Upper lobe of right lung (tissue), 1 donor: ENCODE measurements around the gene RAP1GAP2. TPM values are rescaled to one million over a fixed set of nuclear protein-coding genes. Genes with fewer than 3 reads are reported as not detected.

Experiments used
- ATAC-seq: fragments of 200-7000 bp; cut with Tn5 transposase; one replicate; pipeline ENCODE4 v1.9.1; 2020; ENCODE audit warnings: mild to moderate bottlenecking, moderate library complexity
- DNase-seq: peaks from one replicate; pipeline ENCODE4 v3.0.0-alpha.2; 2020
- H3K27ac ChIP-seq: fragments of 200-600 bp; one replicate; pipeline ENCODE4 v1.8.0; 2022
- H3K27me3 ChIP-seq: fragments of 200-600 bp; one replicate; pipeline ENCODE4 v1.8.0; 2022; ENCODE audit warnings: mild to moderate bottlenecking
- H3K36me3 ChIP-seq: fragments of 200-600 bp; one replicate; pipeline ENCODE4 v1.8.0; 2022
- H3K4me1 ChIP-seq: fragments of 200-600 bp; one replicate; pipeline ENCODE4 v1.8.0; 2022
- H3K4me3 ChIP-seq: fragments of 200-600 bp; one replicate; pipeline ENCODE4 v1.8.0; 2022; ENCODE audit warnings: mild to moderate bottlenecking
- H3K9me3 ChIP-seq: fragments of 200-600 bp; one replicate; pipeline ENCODE4 v1.8.0; 2022
- CTCF ChIP-seq: fragments of 200-600 bp; IDR thresholded peaks from one replicate; pipeline ENCODE4 v1.8.0; 2022; ENCODE audit warnings: antibody characterized with exemption
- intact Hi-C: fragments of 100-400 bp; cut with DNase I; formaldehyde crosslinking; loops from one replicate; pipeline ENCODE4 v1.11.0; 2022
- total RNA-seq: library from RNA; stranded (reverse); fragmentation: NEBNext Ultra II Directional; extraction: Animal tissue kit (Norgen Biotek cat#: 25700); gene quantifications from one replicate; pipeline ENCODE4 v1.2.1, GENCODE V29; 2021
- donor health status: DM: no; HTN: yes; CAD: no; lungs with severe emphysema.

The RAP1GAP2 gene
- total RNA-seq, 1 donor from 2014 or later = 16.1 TPM

DNA sequence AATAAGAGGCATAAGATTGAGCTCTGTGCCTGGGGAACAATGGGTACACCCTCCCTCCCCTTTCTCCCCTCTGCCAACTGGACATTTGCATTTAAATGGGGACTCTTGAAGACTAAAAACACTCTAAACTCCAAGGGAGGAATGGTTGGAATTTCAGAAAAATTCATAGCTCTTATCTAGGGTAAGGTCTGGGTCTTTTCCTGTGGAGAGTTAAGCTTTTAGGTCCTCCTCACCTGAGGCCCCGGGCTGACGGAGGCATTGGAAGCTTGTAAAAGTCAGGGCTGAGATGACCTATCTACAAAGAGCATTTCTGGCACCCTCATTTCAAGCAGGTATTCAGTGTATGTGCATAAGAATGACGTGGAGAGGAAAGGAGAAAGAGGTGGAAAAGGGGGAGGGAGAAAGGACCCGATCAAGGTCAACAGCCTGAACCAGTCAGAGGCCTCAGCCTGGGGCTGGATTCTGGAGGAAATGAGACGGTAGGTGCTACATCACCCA is 78.0 kb downstream of the RAP1GAP2 start:
- ATAC-seq = peak; percentile 81
- no peak for DNase-seq
- peaks cover 8% of the 10 kb centered on the region for H3K27me3 ChIP-seq
- intact Hi-C loops = no loop called here
- no peak overlapping the region for H3K27ac ChIP-seq
- H3K4me3 ChIP-seq = no peak overlapping the region
- H3K9me3 ChIP-seq = no peaks in the 10 kb centered on the region
- no peak for TF ChIP-seq CTCF
- no peaks in the 10 kb centered on the region for H3K36me3 ChIP-seq
- H3K4me1 ChIP-seq = no peaks in the 10 kb centered on the region

GRCh38 chr17:2875608-2876007 is 79.4 kb downstream of the RAP1GAP2 start:
- Histone ChIP-seq H3K36me3 (no peaks in the 10 kb centered on the region), H3K4me1 (no peaks in the 10 kb centered on the region), H3K4me3 (no peak overlapping the region), H3K27me3 (peaks cover 8% of the 10 kb centered on the region), H3K27ac (no peak overlapping the region), H3K9me3 (no peaks in the 10 kb centered on the region)
- intact Hi-C loops = no loop called here
- DNase-seq = no peak
- no peak for TF ChIP-seq CTCF
- ATAC-seq = no peak

DNA sequence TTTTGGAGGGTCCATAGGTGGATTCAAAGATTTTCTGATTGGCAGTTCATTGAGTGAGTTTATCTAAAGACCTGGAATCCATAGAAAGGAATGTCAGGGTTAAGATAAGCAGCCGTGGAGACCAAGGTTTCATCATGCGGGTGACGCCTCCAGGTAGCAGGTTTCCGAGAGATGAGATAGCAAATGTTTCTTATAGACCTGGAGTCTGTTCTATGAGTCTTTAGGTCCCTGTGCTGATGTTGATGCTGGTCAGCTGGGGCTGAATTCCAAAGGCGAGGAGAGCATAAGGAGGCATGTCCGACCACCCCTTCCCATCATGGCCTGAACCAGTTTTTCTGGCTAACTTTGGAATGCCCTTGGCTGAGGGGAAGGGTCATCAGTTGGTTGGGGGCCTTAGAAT is 80.2 kb downstream of the RAP1GAP2 start:
- Histone ChIP-seq H3K4me3 (no peak overlapping the region), H3K36me3 (no peaks in the 10 kb centered on the region), H3K27me3 (peaks cover 8% of the 10 kb centered on the region), H3K27ac (no peak overlapping the region), H3K4me1 (no peaks in the 10 kb centered on the region), H3K9me3 (no peaks in the 10 kb centered on the region)
- no peak for ATAC-seq
- intact Hi-C loops = no loop called here
- DNase-seq = no peak
- no peak for TF ChIP-seq CTCF

DNA sequence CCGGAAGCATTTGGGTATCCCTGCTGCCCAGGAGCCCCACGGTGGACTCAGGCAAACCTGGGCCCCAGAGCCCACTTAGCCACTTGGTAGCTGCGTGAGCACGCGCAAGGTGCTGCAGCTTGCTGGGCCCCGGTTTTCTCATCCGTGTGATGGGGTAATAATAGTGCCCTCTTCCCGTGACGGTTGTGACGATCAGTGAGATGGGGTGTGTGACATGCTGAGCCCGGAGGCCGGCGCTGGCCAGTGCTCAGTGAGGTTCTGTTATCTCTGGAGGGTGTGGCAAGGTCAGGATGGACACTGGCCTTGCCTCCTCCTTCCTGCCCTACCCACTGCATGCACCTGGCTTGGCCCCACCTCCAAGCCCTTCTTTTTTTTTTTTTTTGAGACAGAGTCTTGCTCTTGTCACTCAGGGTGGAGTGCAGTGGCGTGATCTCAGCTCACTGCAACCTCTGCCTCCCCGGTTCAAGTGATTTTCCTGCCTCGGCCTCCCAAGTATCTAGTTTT is 82.6 kb downstream of the RAP1GAP2 start:
- no peak overlapping the region for H3K4me3 ChIP-seq
- no peaks in the 10 kb centered on the region for H3K4me1 ChIP-seq
- no peak overlapping the region for H3K27ac ChIP-seq
- no peaks in the 10 kb centered on the region for H3K9me3 ChIP-seq
- intact Hi-C loops = no loop called here
- ATAC-seq (no peak), DNase-seq (no peak)
- H3K36me3 ChIP-seq = no peaks in the 10 kb centered on the region
- H3K27me3 ChIP-seq = no peaks in the 10 kb centered on the region
- TF ChIP-seq CTCF = no peak

- H3K36me3 ChIP-seq = no peaks in the 10 kb centered on the region
- H3K27ac ChIP-seq = no peak overlapping the region
- H3K9me3 ChIP-seq = no peaks in the 10 kb centered on the region
- H3K27me3 ChIP-seq = no peaks in the 10 kb centered on the region
- TF ChIP-seq CTCF = no peak
- no peak overlapping the region for H3K4me3 ChIP-seq
- DNase-seq = no peak
- no peaks in the 10 kb centered on the region for H3K4me1 ChIP-seq
- no peak for ATAC-seq
- intact Hi-C loops = no loop called here
Measured at GRCh38 chr17:2880050-2880449, 83.8 kb downstream of the RAP1GAP2 start.

DNA sequence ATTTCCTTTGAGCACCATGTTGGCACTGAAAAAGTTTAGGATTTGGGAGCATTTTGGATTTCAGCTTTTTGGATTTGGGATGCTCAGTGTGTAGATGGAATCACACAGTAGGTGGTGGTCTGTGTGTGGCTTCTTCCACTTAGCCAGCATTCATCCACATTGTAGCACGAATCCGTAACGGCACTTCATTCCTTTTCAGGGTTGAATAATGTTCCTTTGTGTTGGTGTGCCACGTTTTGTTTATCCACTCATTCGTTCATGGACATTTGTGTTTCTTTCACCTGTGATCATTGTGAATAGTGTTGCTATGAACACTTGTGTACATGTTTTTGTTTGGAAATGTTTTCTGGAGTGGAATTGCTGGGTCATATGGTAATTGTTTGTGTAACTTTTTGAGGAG is 85.1 kb downstream of the RAP1GAP2 start:
- intact Hi-C loops = no loop called here
- no peak overlapping the region for H3K4me3 ChIP-seq
- H3K27ac ChIP-seq = no peak overlapping the region
- H3K9me3 ChIP-seq = no peaks in the 10 kb centered on the region
- no peaks in the 10 kb centered on the region for H3K36me3 ChIP-seq
- ATAC-seq (no peak), DNase-seq (no peak)
- H3K27me3 ChIP-seq = no peaks in the 10 kb centered on the region
- H3K4me1 ChIP-seq = no peaks in the 10 kb centered on the region
- TF ChIP-seq CTCF = no peak
